Measurements from ENCODE around the gene GRIK3.

GRIK3 gene

GRCh38 chr1:36975642-36976041 is 58.7 kb downstream of the GRIK3 start:
- no peak for DNase-seq

GRCh38 chr1:36973056-36973455 is 61.3 kb downstream of the GRIK3 start:
- DNase-seq, result no peak

DNA sequence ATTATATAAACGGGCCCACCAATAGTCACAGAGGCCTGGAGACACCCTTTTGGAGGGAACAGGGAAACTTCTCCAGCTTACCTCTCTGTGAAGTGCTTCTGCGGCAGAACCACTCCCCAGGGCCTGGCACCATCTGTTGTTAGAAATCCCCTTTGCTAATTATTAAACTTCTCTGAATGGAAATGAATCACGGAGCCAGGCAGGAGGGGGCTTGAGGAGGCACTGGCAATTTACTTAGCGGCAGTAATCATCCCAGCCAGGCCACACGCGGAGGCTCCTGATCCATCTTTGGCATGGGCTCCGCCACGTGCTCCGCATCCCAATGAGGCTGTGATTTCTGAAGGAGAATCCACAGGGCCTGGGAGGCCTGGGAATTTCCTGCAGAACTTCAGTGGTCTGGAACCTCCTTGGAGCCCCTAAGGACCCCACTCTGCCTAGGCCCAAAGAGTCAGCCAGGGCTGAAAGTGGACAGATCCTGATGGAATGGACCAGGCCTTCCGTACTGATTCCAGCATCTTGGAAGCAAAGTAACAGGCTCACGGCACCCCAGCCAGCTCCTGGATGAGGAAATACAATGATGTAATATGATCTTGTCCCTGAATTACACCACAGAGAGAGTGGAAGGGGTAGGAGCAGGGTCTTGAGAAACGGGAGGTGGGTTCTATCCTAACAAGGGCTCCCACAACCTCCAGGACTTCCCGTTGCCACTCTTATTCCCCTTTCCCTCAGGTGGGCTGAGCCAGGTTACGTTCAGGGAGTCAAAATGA is 62.3 kb downstream of the GRIK3 start:
- no peak for DNase-seq

DNA sequence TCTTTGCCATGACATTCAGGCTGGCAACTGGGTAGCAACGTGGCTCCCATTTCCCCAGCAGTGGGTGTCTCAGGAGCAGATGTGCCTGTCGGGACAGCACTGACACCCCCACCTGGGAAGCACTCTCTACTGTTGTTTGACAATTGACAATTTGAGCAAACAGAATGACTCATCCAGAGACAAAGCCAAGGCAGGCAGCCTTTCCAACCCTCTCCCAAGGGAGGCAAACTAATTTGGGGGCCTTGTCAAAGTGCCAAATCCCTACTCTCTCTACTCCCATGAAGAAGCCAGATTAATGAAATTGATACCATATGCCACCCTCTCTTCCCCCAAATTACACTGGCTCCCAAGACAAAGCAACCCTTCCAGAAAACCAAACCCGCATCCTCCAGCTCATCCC is 65.6 kb downstream of the GRIK3 start:
- DNase-seq, result peak; percentile 89 to 93

DNA sequence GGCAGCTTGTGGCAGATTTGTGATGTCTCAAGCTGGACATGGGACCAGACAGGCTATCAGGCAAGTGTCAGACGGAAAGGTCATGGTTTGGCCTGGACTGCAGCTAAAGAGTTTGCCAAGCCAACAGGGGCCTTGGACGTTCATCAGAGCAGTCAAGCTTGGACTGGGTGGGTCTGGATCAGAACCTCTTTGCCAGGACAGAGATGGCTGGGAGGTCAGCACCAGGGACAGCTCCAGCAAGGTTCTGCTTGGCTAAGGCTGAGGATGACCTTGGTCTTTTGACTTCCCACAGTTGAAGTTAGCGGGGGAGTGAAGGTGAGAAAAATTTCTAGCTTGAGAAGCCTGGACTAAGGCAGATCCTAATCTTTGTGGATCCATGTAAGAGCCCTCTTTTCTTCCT is 68.1 kb downstream of the GRIK3 start:
- no peak for DNase-seq

DNA sequence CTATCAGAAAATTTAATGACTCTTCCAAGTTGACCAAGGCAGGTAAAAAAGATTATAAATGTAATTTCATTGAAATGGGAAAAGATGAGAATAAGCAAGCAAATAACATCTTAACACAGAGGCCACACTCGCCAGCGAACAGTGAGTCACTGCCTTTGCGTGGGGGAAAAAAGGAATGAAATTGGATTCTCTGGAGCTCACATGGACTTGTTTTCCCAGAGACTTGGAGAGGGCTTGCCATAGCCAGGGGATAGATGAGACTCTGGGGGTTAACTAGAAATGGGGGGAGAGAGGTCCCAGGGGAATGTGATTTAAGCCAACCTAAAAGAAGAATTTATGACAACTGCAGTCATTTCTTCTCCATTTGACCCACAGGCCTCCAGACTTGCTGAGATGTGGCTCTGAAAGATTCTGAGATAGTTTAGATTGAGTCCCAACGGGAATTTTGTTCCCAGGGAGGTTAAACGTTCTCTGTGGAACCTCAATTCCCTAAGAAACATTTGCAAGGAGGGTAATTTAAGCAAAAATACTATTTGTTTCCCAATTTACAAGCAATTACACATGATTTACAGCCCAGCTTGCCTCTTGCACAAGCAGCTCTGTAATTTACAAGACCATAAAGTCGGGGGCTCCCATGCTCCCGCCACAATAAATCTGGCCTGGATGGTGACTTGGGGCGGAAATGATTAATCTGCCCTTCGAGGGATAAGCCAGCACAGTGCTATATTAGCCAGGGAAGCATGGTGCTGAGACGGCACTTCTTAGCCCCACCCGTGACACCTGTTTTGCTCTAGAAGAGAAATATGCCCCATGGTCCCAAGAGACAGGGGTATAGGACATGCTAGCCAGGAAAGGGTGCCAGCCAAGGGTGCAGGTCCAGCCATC is 68.8 kb downstream of the GRIK3 start:
- no peak for DNase-seq

- no peak for DNase-seq
These were observed 69.5 kb downstream of the GRIK3 start for GRCh38 chr1:36964830-36965229.

DNA sequence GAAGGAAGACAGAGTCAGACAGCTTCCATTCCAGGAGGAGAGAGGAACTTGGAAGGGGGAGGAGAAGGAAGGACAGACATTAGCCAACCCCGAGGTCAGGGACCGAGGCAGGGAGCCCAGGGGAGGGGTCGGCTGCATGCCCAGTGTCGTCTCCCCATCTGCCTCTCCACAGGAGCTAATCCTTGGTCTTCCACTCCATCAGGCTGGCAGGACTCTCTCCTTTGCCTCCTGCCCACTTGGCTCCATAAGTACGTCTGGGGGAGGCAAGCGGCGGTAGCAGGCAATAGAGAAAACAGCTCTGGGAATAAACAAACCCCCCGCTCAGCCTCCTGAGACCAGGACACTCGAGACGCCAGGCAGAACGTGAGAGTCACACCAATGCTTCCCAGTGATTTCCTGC is 71.3 kb downstream of the GRIK3 start:
- DNase-seq, result no peak

DNA sequence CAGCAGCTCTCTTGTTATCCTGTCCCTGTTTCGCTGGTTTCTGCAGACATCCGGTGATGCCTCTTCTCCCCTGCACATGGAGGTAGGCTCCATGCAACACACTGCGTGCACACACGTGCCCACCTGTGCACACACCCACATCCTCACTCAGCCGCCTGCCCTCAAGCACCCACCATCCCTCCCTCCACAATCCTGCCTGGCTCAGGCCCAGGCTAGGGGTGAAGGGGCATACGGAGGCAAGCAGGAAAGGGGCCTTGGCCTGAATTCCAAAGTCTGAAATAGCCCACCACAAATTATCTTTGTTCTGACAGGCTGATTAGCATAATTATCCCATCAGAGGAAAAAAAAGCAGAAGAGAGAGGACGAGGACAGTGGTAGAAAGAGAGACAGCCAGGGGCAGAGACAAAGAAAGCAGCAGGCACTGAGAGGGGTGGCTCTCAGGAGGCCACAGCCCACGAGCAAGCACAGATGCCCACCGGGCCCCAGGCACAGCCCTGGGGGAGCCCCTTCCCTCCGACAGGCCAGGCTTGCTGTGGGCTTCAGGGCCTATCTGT is 73.2 kb downstream of the GRIK3 start:
- no peak for DNase-seq

DNA sequence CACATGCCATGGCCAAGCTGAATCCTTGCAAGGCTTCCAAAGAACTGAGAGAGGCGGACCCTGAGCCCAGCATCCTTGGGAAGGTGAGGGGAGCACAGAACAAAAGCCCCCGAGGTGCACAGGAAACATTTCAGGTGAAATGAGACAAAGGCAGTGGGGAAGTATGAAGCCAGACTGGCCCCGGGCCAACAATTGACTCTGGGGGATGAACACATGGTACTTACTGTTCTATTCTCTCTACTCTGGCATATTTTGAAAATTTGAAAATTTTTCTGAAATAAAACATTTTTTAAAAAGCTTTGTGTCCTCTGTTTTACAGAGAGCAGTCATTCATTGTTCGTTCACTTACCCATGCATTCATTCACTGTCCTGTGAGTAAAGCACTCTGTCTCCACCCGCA is 77.7 kb downstream of the GRIK3 start:
- no peak for DNase-seq

GRCh38 chr1:36955016-36955415 is 79.3 kb downstream of the GRIK3 start:
- no peak for DNase-seq

GRCh38 chr1:36953061-36953460 is 81.3 kb downstream of the GRIK3 start:
- DNase-seq, result no peak

DNA sequence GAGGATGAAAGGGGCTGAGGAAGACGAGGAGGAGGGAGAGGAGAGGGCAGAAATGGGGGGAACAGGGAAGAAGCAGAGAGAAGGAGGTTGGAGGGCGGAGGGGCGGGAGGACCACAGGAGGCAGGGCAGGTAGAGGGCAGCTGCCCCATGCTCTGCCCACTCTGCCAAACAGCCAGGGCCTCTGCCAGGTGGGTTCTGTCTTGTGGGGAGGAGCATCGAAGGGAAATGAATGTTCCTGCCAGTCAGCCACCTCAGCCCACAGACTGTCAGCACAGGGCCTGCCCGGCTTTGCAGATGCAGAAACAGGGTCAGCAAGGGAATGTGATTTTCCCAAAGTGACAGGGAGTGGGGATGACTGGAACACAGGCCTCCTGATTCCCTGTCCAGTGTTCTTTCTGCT is 82.6 kb downstream of the GRIK3 start:
- DNase-seq, result no peak

DNA sequence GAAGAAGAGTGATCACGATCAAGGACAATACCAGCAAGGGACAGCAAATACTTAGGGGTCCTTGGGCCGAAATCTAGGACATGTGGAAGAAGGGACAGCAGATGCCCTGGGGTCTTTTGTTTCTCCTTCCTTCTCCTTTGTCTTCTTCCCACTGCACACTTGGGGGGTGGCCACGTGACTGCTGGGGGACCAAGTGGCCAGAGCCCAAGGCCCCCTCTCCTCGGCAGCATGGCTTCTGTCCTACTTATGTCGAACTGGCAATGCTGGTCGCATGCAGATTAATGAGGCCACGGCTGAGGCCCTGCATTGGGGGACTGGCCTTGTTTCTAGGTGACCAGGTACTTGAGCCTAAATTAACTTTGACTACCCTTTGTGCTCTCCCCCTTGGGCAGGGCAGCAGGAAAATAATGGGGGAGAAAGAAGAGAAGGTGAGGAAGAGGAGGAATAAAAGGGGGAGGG is 83.0 kb downstream of the GRIK3 start:
- no peak for DNase-seq

GRCh38 chr1:36950604-36951291 is 83.6 kb downstream of the GRIK3 start:
- no peak for DNase-seq

GRCh38 chr1:36948606-36949005 is 85.7 kb downstream of the GRIK3 start:
- DNase-seq, result no peak

DNA sequence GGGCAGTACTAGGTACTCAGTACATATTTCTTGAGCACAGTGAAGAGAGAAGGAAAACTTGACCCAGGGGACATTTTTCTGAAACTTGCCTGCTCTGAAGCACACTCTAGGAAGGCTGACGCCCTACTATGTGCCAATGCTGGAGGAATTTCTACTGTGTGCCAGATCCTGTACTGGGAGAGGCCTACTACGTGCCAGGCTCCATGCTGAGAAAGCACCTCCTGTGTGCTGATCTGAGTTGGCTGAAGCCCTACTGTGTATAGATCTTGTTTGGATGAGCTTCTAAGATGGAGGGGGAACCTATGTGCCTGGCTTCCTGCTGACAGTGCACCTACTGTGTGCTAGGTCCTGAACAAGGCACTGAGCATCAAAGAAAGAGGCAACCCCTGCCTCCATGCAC is 86.2 kb downstream of the GRIK3 start:
- DNase-seq, result no peak

DNA sequence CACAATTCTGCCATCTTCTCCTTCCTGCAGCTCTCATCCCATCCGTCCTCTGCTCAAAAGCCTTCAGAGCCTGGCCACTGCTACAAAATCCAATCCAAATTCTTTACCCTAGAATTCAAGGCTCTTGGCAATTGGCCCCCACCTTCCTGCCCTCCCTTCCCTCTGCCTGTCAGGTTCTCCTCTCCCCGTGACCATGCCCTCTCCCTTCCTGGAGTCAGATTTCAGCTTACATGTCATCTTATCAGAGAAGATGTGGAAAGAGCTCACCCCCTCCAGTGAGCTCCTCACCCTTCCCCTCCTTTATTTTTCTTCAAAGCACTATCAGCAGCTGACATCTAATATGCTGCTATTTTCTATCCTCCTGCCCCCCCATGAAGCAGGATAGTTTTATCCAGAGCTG is 86.9 kb downstream of the GRIK3 start:
- DNase-seq, result no peak

- peak in 1 of 2 experiments; percentile 35 for DNase-seq
These were observed 89.4 kb downstream of the GRIK3 start for GRCh38 chr1:36944883-36945282.

DNA sequence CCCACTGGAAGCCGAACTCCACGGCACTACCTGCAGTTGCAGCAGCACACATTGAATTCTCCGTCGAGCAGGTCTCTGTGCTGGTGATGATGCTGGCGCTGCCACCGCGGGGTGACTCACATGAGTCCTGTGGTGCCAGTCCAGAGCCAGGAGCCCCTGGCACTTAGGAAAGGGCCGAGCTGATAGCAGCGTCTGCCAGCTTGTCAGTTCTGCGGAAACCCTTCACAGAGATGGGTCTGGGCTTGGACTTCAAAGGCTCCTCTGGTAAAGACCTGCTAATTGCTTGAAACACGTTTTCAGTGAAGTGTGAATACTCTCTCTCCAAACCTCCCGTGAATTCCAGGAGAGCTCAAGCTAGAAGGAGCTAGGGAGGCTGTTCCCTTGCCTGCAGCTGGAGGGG is 92.2 kb downstream of the GRIK3 start:
- no peak for DNase-seq

DNA sequence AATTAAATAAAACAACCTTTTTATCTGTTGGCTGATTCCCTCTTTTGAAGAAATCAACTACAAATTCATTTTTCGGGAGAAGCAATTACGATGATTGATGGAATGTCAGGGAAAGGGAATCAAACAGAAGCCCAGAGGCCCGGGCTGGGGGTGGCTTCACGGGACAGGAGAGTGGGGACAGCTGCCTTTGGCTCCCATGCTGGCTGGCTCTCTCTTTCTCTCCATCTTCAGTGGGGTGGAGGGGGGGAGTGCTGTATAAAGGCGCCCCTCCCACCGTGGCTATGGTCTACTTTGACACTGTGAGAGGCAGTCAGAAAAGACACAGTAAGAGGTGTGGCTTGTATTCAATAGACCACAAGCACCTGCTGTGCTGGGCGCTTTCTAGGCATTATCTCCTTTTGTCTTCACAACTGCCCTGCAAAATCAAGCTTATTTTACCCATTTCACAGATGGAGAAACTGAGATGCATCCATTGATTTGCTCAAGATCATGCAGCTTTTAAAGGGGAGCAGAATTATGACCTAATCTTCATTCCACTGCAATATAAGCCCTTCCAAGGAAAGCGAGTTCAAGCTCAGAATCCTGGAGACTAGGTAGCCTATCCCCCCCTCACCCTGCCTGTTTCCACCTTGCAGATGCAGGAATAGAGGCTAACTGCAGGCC is 92.9 kb downstream of the GRIK3 start:
- DNase-seq, result no peak

- DNase-seq, result no peak
These were observed 95.5 kb downstream of the GRIK3 start for GRCh38 chr1:36938819-36939218.

DNA sequence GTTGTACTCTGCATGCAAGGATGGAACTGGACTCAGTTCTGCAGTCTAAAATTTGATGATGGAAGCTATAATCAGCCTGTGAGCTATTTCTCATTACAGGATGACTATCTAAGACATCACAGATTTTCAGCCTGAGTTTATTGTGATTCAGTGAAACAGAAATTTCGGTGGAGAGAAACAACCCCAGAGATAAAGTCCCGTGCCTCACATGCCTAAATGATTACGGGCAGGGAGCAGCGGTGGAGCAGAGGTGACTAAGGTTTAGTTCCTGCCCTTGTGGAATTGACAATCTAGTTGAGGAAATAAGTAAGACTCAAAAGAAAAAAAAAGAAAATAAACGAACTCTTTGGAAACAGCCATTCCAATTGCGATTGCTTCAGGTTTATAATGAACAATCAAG is 96.9 kb downstream of the GRIK3 start:
- no peak for DNase-seq
